Measurements from ENCODE around the gene L1CAM.

The L1CAM gene

GRCh38 chrX:153900831-153901752 is 15.1 kb upstream of the L1CAM start:
- peaks cover 28% of the 10 kb centered on the region for H3K4me1 Mint-ChIP-seq (ENCODE audit: low read depth)

GRCh38 chrX:153897899-153898298 is 11.9 kb upstream of the L1CAM start:
- no peak overlapping the region for H3K27ac Mint-ChIP-seq
- H3K27me3 Mint-ChIP-seq (ENCODE audit: low read depth): peaks cover 13% of the 10 kb centered on the region
- no peaks in the 10 kb centered on the region for H3K9me3 Mint-ChIP-seq
- H3K4me1 Mint-ChIP-seq (ENCODE audit: low read depth): peaks cover 17% of the 10 kb centered on the region
- H3K36me3 Mint-ChIP-seq (ENCODE audit: low read depth): peaks cover 3% of the 10 kb centered on the region
- no peak overlapping the region for H3K4me3 Mint-ChIP-seq

More at GRCh38 chrX:153900831-153901752, 15.1 kb upstream of the L1CAM start:
- H3K27me3 Mint-ChIP-seq (ENCODE audit: low read depth): peaks cover 4% of the 10 kb centered on the region
- peak overlapping the region; percentile 67 for H3K27ac Mint-ChIP-seq
- H3K36me3 Mint-ChIP-seq (ENCODE audit: low read depth): peaks cover 3% of the 10 kb centered on the region
- no peaks in the 10 kb centered on the region for H3K9me3 Mint-ChIP-seq
- peak overlapping the region; percentile 51 for H3K4me3 Mint-ChIP-seq

GRCh38 chrX:153889123-153889522 is 3.1 kb upstream of the L1CAM start:
- no peaks in the 10 kb centered on the region for H3K9me3 Mint-ChIP-seq
- H3K4me3 Mint-ChIP-seq: no peak overlapping the region
- peaks cover 44% of the 10 kb centered on the region for H3K27me3 Mint-ChIP-seq (ENCODE audit: low read depth)
- peaks cover 2% of the 10 kb centered on the region for H3K4me1 Mint-ChIP-seq (ENCODE audit: low read depth)
- no peaks in the 10 kb centered on the region for H3K36me3 Mint-ChIP-seq (ENCODE audit: low read depth)
- H3K27ac Mint-ChIP-seq: no peak overlapping the region

- no peak overlapping the region for H3K4me3 Mint-ChIP-seq
- H3K27ac Mint-ChIP-seq: no peak overlapping the region
- peaks cover 39% of the 10 kb centered on the region for H3K27me3 Mint-ChIP-seq (ENCODE audit: low read depth)
These were observed 2.4 kb upstream of the L1CAM start for GRCh38 chrX:153888344-153888743.

GRCh38 chrX:153887385-153887784 is 1.4 kb upstream of the L1CAM start:
- peak overlapping the region; percentile 46 for H3K4me3 Mint-ChIP-seq
- H3K27ac Mint-ChIP-seq: no peak overlapping the region
- peaks cover 2% of the 10 kb centered on the region for H3K4me1 Mint-ChIP-seq (ENCODE audit: low read depth)
- peaks cover 40% of the 10 kb centered on the region for H3K27me3 Mint-ChIP-seq (ENCODE audit: low read depth)
- no peaks in the 10 kb centered on the region for H3K9me3 Mint-ChIP-seq
- H3K36me3 Mint-ChIP-seq (ENCODE audit: low read depth): no peaks in the 10 kb centered on the region

More at GRCh38 chrX:153888344-153888743, 2.4 kb upstream of the L1CAM start:
- peaks cover 2% of the 10 kb centered on the region for H3K4me1 Mint-ChIP-seq (ENCODE audit: low read depth)
- no peaks in the 10 kb centered on the region for H3K36me3 Mint-ChIP-seq (ENCODE audit: low read depth)
- no peaks in the 10 kb centered on the region for H3K9me3 Mint-ChIP-seq

GRCh38 chrX:153886915-153887314 is 942 bp upstream of the L1CAM start:
- H3K36me3 Mint-ChIP-seq (ENCODE audit: low read depth): no peaks in the 10 kb centered on the region
- no peaks in the 10 kb centered on the region for H3K9me3 Mint-ChIP-seq
- no peak overlapping the region for H3K4me3 Mint-ChIP-seq
- peaks cover 2% of the 10 kb centered on the region for H3K4me1 Mint-ChIP-seq (ENCODE audit: low read depth)
- peaks cover 40% of the 10 kb centered on the region for H3K27me3 Mint-ChIP-seq (ENCODE audit: low read depth)
- H3K27ac Mint-ChIP-seq: no peak overlapping the region

- H3K36me3 Mint-ChIP-seq (ENCODE audit: low read depth): no peaks in the 10 kb centered on the region
- H3K27me3 Mint-ChIP-seq (ENCODE audit: low read depth): peaks cover 40% of the 10 kb centered on the region
- H3K27ac Mint-ChIP-seq: no peak overlapping the region
- H3K4me3 Mint-ChIP-seq: no peak overlapping the region
- peaks cover 2% of the 10 kb centered on the region for H3K4me1 Mint-ChIP-seq (ENCODE audit: low read depth)
- no peaks in the 10 kb centered on the region for H3K9me3 Mint-ChIP-seq
These were observed 675 bp downstream of the L1CAM start for GRCh38 chrX:153885208-153885787.

GRCh38 chrX:153884590-153884989 is 1.4 kb downstream of the L1CAM start:
- Mint-ChIP-seq H3K9me3 (no peaks in the 10 kb centered on the region), H3K27ac (no peak overlapping the region), H3K4me3 (peak overlapping the region; percentile 59), H3K36me3 (ENCODE audit: low read depth) (no peaks in the 10 kb centered on the region), H3K27me3 (ENCODE audit: low read depth) (peaks cover 36% of the 10 kb centered on the region), H3K4me1 (ENCODE audit: low read depth) (peaks cover 2% of the 10 kb centered on the region)

- Mint-ChIP-seq H3K36me3 (ENCODE audit: low read depth) (no peaks in the 10 kb centered on the region), H3K9me3 (no peaks in the 10 kb centered on the region), H3K4me3 (peak overlapping the region; percentile 59), H3K27me3 (ENCODE audit: low read depth) (peaks cover 33% of the 10 kb centered on the region), H3K4me1 (ENCODE audit: low read depth) (peaks cover 4% of the 10 kb centered on the region), H3K27ac (no peak overlapping the region)
These were observed 1.8 kb downstream of the L1CAM start for GRCh38 chrX:153884136-153884535.

GRCh38 chrX:153883163-153883843 is 2.7 kb downstream of the L1CAM start:
- H3K27ac Mint-ChIP-seq: no peak overlapping the region
- H3K9me3 Mint-ChIP-seq: no peaks in the 10 kb centered on the region
- H3K36me3 Mint-ChIP-seq (ENCODE audit: low read depth): no peaks in the 10 kb centered on the region
- peaks cover 11% of the 10 kb centered on the region for H3K4me1 Mint-ChIP-seq (ENCODE audit: low read depth)
- no peak overlapping the region for H3K4me3 Mint-ChIP-seq
- H3K27me3 Mint-ChIP-seq (ENCODE audit: low read depth): peaks cover 25% of the 10 kb centered on the region

- Mint-ChIP-seq H3K9me3 (no peaks in the 10 kb centered on the region), H3K27ac (no peak overlapping the region), H3K36me3 (ENCODE audit: low read depth) (no peaks in the 10 kb centered on the region), H3K4me1 (ENCODE audit: low read depth) (peaks cover 18% of the 10 kb centered on the region), H3K4me3 (no peak overlapping the region), H3K27me3 (ENCODE audit: low read depth) (peaks cover 18% of the 10 kb centered on the region)
These were observed 3.4 kb downstream of the L1CAM start for GRCh38 chrX:153882557-153882956.

GRCh38 chrX:153882086-153882498 is 3.9 kb downstream of the L1CAM start:
- Mint-ChIP-seq H3K4me3 (no peak overlapping the region), H3K27me3 (ENCODE audit: low read depth) (peaks cover 13% of the 10 kb centered on the region), H3K36me3 (ENCODE audit: low read depth) (no peaks in the 10 kb centered on the region), H3K4me1 (ENCODE audit: low read depth) (peaks cover 18% of the 10 kb centered on the region), H3K27ac (no peak overlapping the region), H3K9me3 (no peaks in the 10 kb centered on the region)

GRCh38 chrX:153881281-153881680 is 4.7 kb downstream of the L1CAM start:
- H3K9me3 Mint-ChIP-seq: no peaks in the 10 kb centered on the region
- no peaks in the 10 kb centered on the region for H3K36me3 Mint-ChIP-seq (ENCODE audit: low read depth)
- H3K27me3 Mint-ChIP-seq (ENCODE audit: low read depth): peaks cover 15% of the 10 kb centered on the region
- H3K4me3 Mint-ChIP-seq: no peak overlapping the region
- H3K27ac Mint-ChIP-seq: no peak overlapping the region
- peaks cover 20% of the 10 kb centered on the region for H3K4me1 Mint-ChIP-seq (ENCODE audit: low read depth)

- H3K4me1 Mint-ChIP-seq (ENCODE audit: low read depth): peaks cover 20% of the 10 kb centered on the region
These were observed 5.5 kb downstream of the L1CAM start for GRCh38 chrX:153880440-153880815.

More at GRCh38 chrX:153880440-153880815, 5.5 kb downstream of the L1CAM start:
- H3K27me3 Mint-ChIP-seq (ENCODE audit: low read depth): peaks cover 16% of the 10 kb centered on the region
- no peaks in the 10 kb centered on the region for H3K36me3 Mint-ChIP-seq (ENCODE audit: low read depth)
- no peak overlapping the region for H3K27ac Mint-ChIP-seq
- H3K4me3 Mint-ChIP-seq: no peak overlapping the region
- H3K9me3 Mint-ChIP-seq: no peaks in the 10 kb centered on the region

All from T-helper 1 cell treated with Interleukin-12 subunit alpha and Interleukin-12 subunit beta and Interleukin-4 antibody, amounts not matched to agents 30 μg/mL and 1 μg/mL, for 36 hours (primary cell).